GM10266 (cell line): ENCODE results near the gene PPP1CA.
"Not testable (repeated sequence)": the region's sequence is repeated elsewhere in the genome, so short reads cannot be mapped to it uniquely, and the experiment has no call there.

ENCODE experiments used
- DNase-seq: peaks from one replicate; pipeline ENCODE4 v3.0.0; 2012; ENCODE audit errors: extremely low spot score
- CTCF ChIP-seq: IDR thresholded peaks from 2 replicates; pipeline ENCODE4 v1.5.1; 2012; ENCODE audit warnings: mild to moderate bottlenecking, low read depth; ENCODE audit not compliant: control insufficient read depth, insufficient read depth; ENCODE audit errors: missing control alignments

Gene PPP1CA

GRCh38 chr11:67432655-67433349 lies 31.1 kb upstream of the PPP1CA start:
- DNase-seq, result no peak
- no peak for TF ChIP-seq CTCF

- no peak for DNase-seq
- TF ChIP-seq CTCF, result no peak
Observed at GRCh38 chr11:67431346-67432249, 29.9 kb upstream of the PPP1CA start.

- TF ChIP-seq CTCF, result no peak
- no peak for DNase-seq
Observed at GRCh38 chr11:67429722-67430121, 28.1 kb upstream of the PPP1CA start.

GRCh38 chr11:67429038-67429668 lies 27.5 kb upstream of the PPP1CA start:
- no peak for TF ChIP-seq CTCF
- DNase-seq, result no peak

GRCh38 chr11:67428052-67429001 lies 26.7 kb upstream of the PPP1CA start, which contains the start of gene RPS6KB2:
RPS6KB2 (plus strand) TSS chr11:67428494; CDS start chr11:67428546, 52 bp downstream.
- peak; percentile 99 for DNase-seq
- no peak for TF ChIP-seq CTCF

GRCh38 chr11:67427364-67427859 lies 25.8 kb upstream of the PPP1CA start:
- not testable (repeated sequence) for DNase-seq
